GM23248 (cell line): ENCODE results near the gene ANXA5.

Experiments
- EZH2 ChIP-seq: fragments of 200-600 bp; sonication (generic); IDR thresholded peaks from 2 replicates; pipeline ENCODE4 v1.6.1; 2018; ENCODE audit warnings: antibody characterized with exemption, mild to moderate bottlenecking; ENCODE audit not compliant: insufficient read depth, poor library complexity, severe bottlenecking
- EZH2phosphoT487 ChIP-seq: fragments of 200-600 bp; sonication (generic); IDR thresholded peaks from 2 replicates; pipeline ENCODE4 v1.6.1; 2018; ENCODE audit warnings: antibody characterized with exemption, moderate library complexity, mild to moderate bottlenecking, low read depth; ENCODE audit not compliant: insufficient read depth

DNA sequence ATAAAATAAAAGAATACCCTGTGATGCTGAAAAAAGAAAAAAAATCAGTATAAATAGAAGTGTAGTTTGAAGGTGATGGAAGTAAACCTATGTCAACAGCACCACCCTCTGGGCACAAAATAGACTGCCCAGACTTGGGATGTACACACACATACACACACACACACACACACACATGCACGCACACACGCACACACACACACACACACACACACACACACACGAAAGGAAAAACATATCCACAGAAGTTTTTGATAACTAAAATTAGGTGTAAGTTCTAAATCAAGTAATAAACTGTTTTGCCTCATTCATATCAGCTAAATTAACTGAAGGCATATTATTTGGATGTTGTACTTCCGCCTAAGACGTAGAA is 40.5 kb downstream of the ANXA5 start:
- TF ChIP-seq EZH2 (no peak), EZH2phosphoT487 (no peak)
